LoVo (cell line): ENCODE measurements around the gene KCNMB2.

ENCODE experiments used
- DNase-seq: peaks from one replicate; pipeline ENCODE4 v3.0.0-alpha.2; 2016; ENCODE audit warnings: low spot score

KCNMB2 gene

GRCh38 chr3:178569826-178570225 is 33.6 kb downstream of the KCNMB2 start:
- no peak for DNase-seq

- DNase-seq = no peak
Measured at GRCh38 chr3:178583963-178584575, 47.8 kb downstream of the KCNMB2 start.

GRCh38 chr3:178584722-178585380 is 48.6 kb downstream of the KCNMB2 start:
- no peak for DNase-seq

- DNase-seq = no peak
Measured at GRCh38 chr3:178585454-178585853, 49.2 kb downstream of the KCNMB2 start.

- no peak for DNase-seq
Measured at GRCh38 chr3:178586076-178586475, 49.8 kb downstream of the KCNMB2 start.

- no peak for DNase-seq
Measured at GRCh38 chr3:178588628-178589027, 52.4 kb downstream of the KCNMB2 start.

GRCh38 chr3:178593786-178594185 is 57.5 kb downstream of the KCNMB2 start:
- no peak for DNase-seq

GRCh38 chr3:178597371-178597770 is 61.1 kb downstream of the KCNMB2 start:
- DNase-seq = no peak

GRCh38 chr3:178602856-178603255 is 66.6 kb downstream of the KCNMB2 start:
- no peak for DNase-seq

GRCh38 chr3:178603735-178604134 is 67.5 kb downstream of the KCNMB2 start:
- no peak for DNase-seq

- no peak for DNase-seq
Measured at GRCh38 chr3:178618197-178618596, 82.0 kb downstream of the KCNMB2 start.

- no peak for DNase-seq
Measured at GRCh38 chr3:178618896-178619295, 82.7 kb downstream of the KCNMB2 start.

GRCh38 chr3:178623666-178624255 is 87.5 kb downstream of the KCNMB2 start:
- DNase-seq = no peak

- no peak for DNase-seq
Measured at GRCh38 chr3:178624276-178624675, 88.0 kb downstream of the KCNMB2 start.

- no peak for DNase-seq
Measured at GRCh38 chr3:178625053-178625600, 88.9 kb downstream of the KCNMB2 start.

GRCh38 chr3:178628037-178628436 is 91.8 kb downstream of the KCNMB2 start:
- DNase-seq = no peak

GRCh38 chr3:178629430-178630178 is 93.4 kb downstream of the KCNMB2 start:
- DNase-seq = no peak

- no peak for DNase-seq
Measured at GRCh38 chr3:178631950-178632349, 95.7 kb downstream of the KCNMB2 start.

GRCh38 chr3:178634975-178635374 is 98.7 kb downstream of the KCNMB2 start:
- DNase-seq = no peak

GRCh38 chr3:178637802-178638201 is 101.6 kb downstream of the KCNMB2 start:
- DNase-seq = no peak

- DNase-seq = no peak
Measured at GRCh38 chr3:178645503-178645902, 109.3 kb downstream of the KCNMB2 start.

GRCh38 chr3:178646186-178646862 is 110.1 kb downstream of the KCNMB2 start:
- no peak for DNase-seq
